Natural killer cell (primary cell): ENCODE measurements around the gene BRINP2. TPM values are rescaled to one million over a fixed set of nuclear protein-coding genes. Genes with fewer than 3 reads are reported as not detected.

Experiments used
- ATAC-seq, 3 donors: fragments of 150-1000 bp in 2 of 3; fragments of 200-7000 bp in 1 of 3; cut with Tn5 transposase; 1 replicate in 1 of 3; 2 replicates in 2 of 3; pipeline ENCODE4 v1.10.0; 2021; ENCODE audit warnings: mild to moderate bottlenecking in 2 of 3, moderate library complexity in 2 of 3
- DNase-seq, 2 donors: peaks; one replicate each; pipeline versions ENCODE4 v3.0.0 to v3.0.0-alpha.2; 2013 to 2021; ENCODE audit warnings: mixed read lengths in 1 of 2
- H3K27ac ChIP-seq: one replicate; pipeline ENCODE4 v1.5.1; 2013; ENCODE audit warnings: mild to moderate bottlenecking, low read length
- H3K27me3 ChIP-seq: one replicate; pipeline ENCODE4 v1.6.1; 2013; ENCODE audit warnings: low read length; ENCODE audit not compliant: control insufficient read depth, insufficient read depth
- H3K36me3 ChIP-seq: one replicate; pipeline ENCODE4 v1.6.1; 2013; ENCODE audit warnings: low read length; ENCODE audit not compliant: control insufficient read depth, insufficient read depth
- H3K4me1 ChIP-seq: one replicate; pipeline ENCODE4 v1.6.1; 2013; ENCODE audit warnings: low read length; ENCODE audit not compliant: control insufficient read depth, insufficient read depth
- H3K4me3 ChIP-seq: one replicate; pipeline ENCODE4 v1.5.1; 2013; ENCODE audit warnings: low read length
- H3K9me3 ChIP-seq: one replicate; pipeline ENCODE4 v1.6.1; 2013; ENCODE audit warnings: low read length; ENCODE audit not compliant: control insufficient read depth, insufficient read depth
- H3K27ac Mint-ChIP-seq, 2 donors: one replicate each; pipeline ENCODE4 v1.8.0; 2022; ENCODE audit warnings: mild to moderate bottlenecking in 2 of 2, mixed read lengths in 2 of 2, moderate library complexity in 1 of 2
- H3K27me3 Mint-ChIP-seq, 2 donors: one replicate each; pipeline ENCODE4 v1.8.0; 2022; ENCODE audit warnings: low read depth in 2 of 2, mixed read lengths in 2 of 2
- H3K36me3 Mint-ChIP-seq: one replicate; pipeline ENCODE4 v1.8.0; 2022; ENCODE audit warnings: mixed read lengths
- H3K4me1 Mint-ChIP-seq, 2 donors: one replicate each; pipeline ENCODE4 v1.8.0; 2022; ENCODE audit warnings: mixed read lengths in 2 of 2
- H3K4me3 Mint-ChIP-seq: one replicate; pipeline ENCODE4 v1.8.0; 2022; ENCODE audit warnings: mild to moderate bottlenecking, moderate library complexity, mixed read lengths
- H3K9me3 Mint-ChIP-seq, 2 donors: one replicate each; pipeline ENCODE4 v1.8.0; 2022; ENCODE audit warnings: mixed read lengths in 2 of 2
- WGBS: methylation state at CpG from one replicate; pipeline ENCODE4 v1.1.7; 2013; ENCODE audit warnings: missing lambda C conversion rate; ENCODE audit not compliant: insufficient coverage; 5-methylcytosine and 5-hydroxymethylcytosine counted together
- intact Hi-C: fragments of 100-400 bp; cut with micrococcal nuclease; formaldehyde crosslinking; loops from one replicate; pipeline ENCODE4 v1.14.2; 2022
- total RNA-seq, 4 donors: library from RNA; stranded (reverse); fragments of 120-200 nt in 1 of 4; gene quantifications; one replicate each; pipeline versions ENCODE4 v1.2.3 to v1.2.4, GENCODE V29; 2013 to 2022
- TF ChIP-seq, protein P1 (sequence below): fragments of 200-600 bp; IDR thresholded peaks from one replicate; pipeline ENCODE4 v1.8.0; 2022; ENCODE audit warnings: antibody characterized with exemption

Gene BRINP2
- total RNA-seq, 3 donors from 2014 or later (not counting 1 experiment from before 2014, with no cell fraction given) = not detected

DNA sequence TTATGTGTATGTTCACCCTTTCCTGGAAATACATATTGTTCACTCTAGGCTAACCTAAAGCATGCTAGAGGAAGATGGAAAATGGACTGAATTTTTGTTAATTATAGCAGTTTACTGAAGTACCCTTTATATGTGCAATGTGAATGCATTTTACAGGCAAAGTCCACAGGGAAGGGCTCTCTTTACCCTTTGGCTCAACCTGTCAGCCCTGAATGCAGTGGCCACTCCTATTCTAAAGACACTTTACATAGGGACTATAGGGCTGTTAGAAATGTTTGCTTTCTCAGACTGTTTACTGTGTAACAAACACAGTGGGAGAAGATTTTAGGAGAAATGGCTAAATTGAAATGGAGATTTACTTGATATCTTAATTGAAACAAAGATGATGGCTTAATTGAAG is 78.5 kb downstream of the BRINP2 start:
- no peaks in the 10 kb centered on the region for H3K36me3 ChIP-seq
- H3K27me3 ChIP-seq = no peaks in the 10 kb centered on the region
- no peak overlapping the region for H3K4me3 ChIP-seq
- Mint-ChIP-seq H3K27me3 (no peaks in the 10 kb centered on the region), H3K27ac (no peak overlapping the region), H3K4me1 (no peaks in the 10 kb centered on the region), H3K9me3 (peaks cover 4 to 5% of the 10 kb centered on the region in 2 donors), H3K36me3 (no peaks in the 10 kb centered on the region), H3K4me3 (no peak overlapping the region)
- no peaks in the 10 kb centered on the region for H3K9me3 ChIP-seq
- ATAC-seq (no peak), DNase-seq (no peak)
- H3K4me1 ChIP-seq = no peaks in the 10 kb centered on the region
- no peak overlapping the region for H3K27ac ChIP-seq
- intact Hi-C loops = no loop called here
- TF ChIP-seq, protein P1, sequence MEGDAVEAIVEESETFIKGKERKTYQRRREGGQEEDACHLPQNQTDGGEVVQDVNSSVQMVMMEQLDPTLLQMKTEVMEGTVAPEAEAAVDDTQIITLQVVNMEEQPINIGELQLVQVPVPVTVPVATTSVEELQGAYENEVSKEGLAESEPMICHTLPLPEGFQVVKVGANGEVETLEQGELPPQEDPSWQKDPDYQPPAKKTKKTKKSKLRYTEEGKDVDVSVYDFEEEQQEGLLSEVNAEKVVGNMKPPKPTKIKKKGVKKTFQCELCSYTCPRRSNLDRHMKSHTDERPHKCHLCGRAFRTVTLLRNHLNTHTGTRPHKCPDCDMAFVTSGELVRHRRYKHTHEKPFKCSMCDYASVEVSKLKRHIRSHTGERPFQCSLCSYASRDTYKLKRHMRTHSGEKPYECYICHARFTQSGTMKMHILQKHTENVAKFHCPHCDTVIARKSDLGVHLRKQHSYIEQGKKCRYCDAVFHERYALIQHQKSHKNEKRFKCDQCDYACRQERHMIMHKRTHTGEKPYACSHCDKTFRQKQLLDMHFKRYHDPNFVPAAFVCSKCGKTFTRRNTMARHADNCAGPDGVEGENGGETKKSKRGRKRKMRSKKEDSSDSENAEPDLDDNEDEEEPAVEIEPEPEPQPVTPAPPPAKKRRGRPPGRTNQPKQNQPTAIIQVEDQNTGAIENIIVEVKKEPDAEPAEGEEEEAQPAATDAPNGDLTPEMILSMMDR = no peak

DNA sequence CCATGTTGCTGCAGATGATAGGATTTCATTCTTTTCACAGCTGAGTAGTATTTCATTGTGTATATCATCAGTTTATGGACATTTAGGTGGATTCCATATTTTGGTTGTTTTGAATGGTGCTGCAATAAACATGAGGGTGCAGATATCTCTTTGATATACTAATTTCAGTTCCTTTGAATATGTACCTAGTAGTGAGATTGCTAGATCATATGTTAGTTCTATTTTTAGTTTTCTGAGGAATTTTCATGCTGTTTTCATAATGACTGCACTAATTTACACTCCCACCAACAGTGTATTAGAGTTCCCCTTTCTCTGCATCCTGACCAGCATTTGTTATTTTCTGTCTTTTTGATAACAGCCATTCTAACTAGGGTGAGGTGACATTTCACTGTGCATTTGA is 82.1 kb downstream of the BRINP2 start:
- Histone ChIP-seq H3K9me3 (peaks cover 4% of the 10 kb centered on the region), H3K36me3 (no peaks in the 10 kb centered on the region), H3K4me1 (no peaks in the 10 kb centered on the region), H3K4me3 (no peak overlapping the region), H3K27me3 (no peaks in the 10 kb centered on the region), H3K27ac (no peak overlapping the region)
- Mint-ChIP-seq H3K4me1 (no peaks in the 10 kb centered on the region), H3K27ac (no peak overlapping the region), H3K4me3 (no peak overlapping the region), H3K27me3 (no peaks in the 10 kb centered on the region), H3K36me3 (no peaks in the 10 kb centered on the region), H3K9me3 (peaks cover 0 to 3% of the 10 kb centered on the region in 2 donors)
- no peak for DNase-seq
- no peak for ATAC-seq
- intact Hi-C loops = no loop called here
- TF ChIP-seq, protein P1 = no peak

- Histone ChIP-seq H3K27me3 (no peaks in the 10 kb centered on the region), H3K4me3 (no peak overlapping the region), H3K27ac (no peak overlapping the region), H3K36me3 (no peaks in the 10 kb centered on the region), H3K4me1 (no peaks in the 10 kb centered on the region), H3K9me3 (peaks cover 4% of the 10 kb centered on the region)
- no peak overlapping the region for H3K27ac Mint-ChIP-seq
- no peak for ATAC-seq
- no peaks in the 10 kb centered on the region for H3K27me3 Mint-ChIP-seq
- H3K4me1 Mint-ChIP-seq = no peaks in the 10 kb centered on the region
- peaks cover 0 to 3% of the 10 kb centered on the region in 2 donors for H3K9me3 Mint-ChIP-seq
- no peaks in the 10 kb centered on the region for H3K36me3 Mint-ChIP-seq
- H3K4me3 Mint-ChIP-seq = no peak overlapping the region
- WGBS = no CpG with 5 or more reads among the region's 1 CpG
- TF ChIP-seq, protein P1 = no peak
- intact Hi-C loops = no loop called here
- DNase-seq = no peak
Measured at GRCh38 chr1:177255411-177255810, 84.7 kb downstream of the BRINP2 start.

GRCh38 chr1:177256153-177257075 is 85.7 kb downstream of the BRINP2 start:
- no peak for DNase-seq
- no peak for ATAC-seq
- Histone ChIP-seq H3K4me1 (no peaks in the 10 kb centered on the region), H3K27ac (no peak overlapping the region), H3K27me3 (no peaks in the 10 kb centered on the region), H3K4me3 (no peak overlapping the region), H3K36me3 (no peaks in the 10 kb centered on the region), H3K9me3 (peaks cover 4% of the 10 kb centered on the region)
- intact Hi-C loops = no loop called here
- Mint-ChIP-seq H3K36me3 (no peaks in the 10 kb centered on the region), H3K27ac (no peak overlapping the region), H3K27me3 (no peaks in the 10 kb centered on the region), H3K4me1 (no peaks in the 10 kb centered on the region), H3K4me3 (no peak overlapping the region), H3K9me3 (peaks cover 0 to 3% of the 10 kb centered on the region in 2 donors)
- WGBS = 46% methylated on average over 18 of the region's 20 CpGs
- TF ChIP-seq, protein P1 = no peak
